NCI-H2081 (cell line): ENCODE data around the gene PRDM11.

ENCODE experiments used
- DNase-seq, 2 experiments: peaks; one replicate each; lab custom pipeline; 2025; lab: John Stamatoyannopoulos, UW

Gene PRDM11

GRCh38 chr11:45211732-45212131 is 65.3 kb downstream of the PRDM11 start:
- no peak for DNase-seq

GRCh38 chr11:45212566-45213315 is 66.3 kb downstream of the PRDM11 start:
- no peak for DNase-seq

- DNase-seq = no peak
Observed at GRCh38 chr11:45213316-45213665, 66.9 kb downstream of the PRDM11 start.

GRCh38 chr11:45213717-45214116 is 67.3 kb downstream of the PRDM11 start:
- DNase-seq = no peak

- DNase-seq = no peak
Observed at GRCh38 chr11:45215098-45215865, 68.8 kb downstream of the PRDM11 start.

- DNase-seq = no peak
Observed at GRCh38 chr11:45216031-45216430, 69.6 kb downstream of the PRDM11 start.

GRCh38 chr11:45216901-45217300 is 70.5 kb downstream of the PRDM11 start:
- no peak for DNase-seq

GRCh38 chr11:45217991-45218390 is 71.6 kb downstream of the PRDM11 start:
- no peak for DNase-seq

GRCh38 chr11:45218705-45219104 is 72.3 kb downstream of the PRDM11 start:
- no peak for DNase-seq

- DNase-seq = no peak
Observed at GRCh38 chr11:45219411-45219810, 73.0 kb downstream of the PRDM11 start.

GRCh38 chr11:45223496-45223895 is 77.1 kb downstream of the PRDM11 start:
- no peak for DNase-seq

GRCh38 chr11:45224766-45225165 is 78.3 kb downstream of the PRDM11 start:
- no peak for DNase-seq

- no peak for DNase-seq
Observed at GRCh38 chr11:45225277-45225676, 78.8 kb downstream of the PRDM11 start.

GRCh38 chr11:45225961-45226871 is 79.8 kb downstream of the PRDM11 start:
- no peak for DNase-seq

GRCh38 chr11:45226901-45227300 is 80.5 kb downstream of the PRDM11 start:
- no peak for DNase-seq

- no peak for DNase-seq
Observed at GRCh38 chr11:45227836-45228235, 81.4 kb downstream of the PRDM11 start.

GRCh38 chr11:45229401-45230020 is 83.1 kb downstream of the PRDM11 start:
- DNase-seq = no peak

GRCh38 chr11:45232341-45233080 is 86.1 kb downstream of the PRDM11 start:
- DNase-seq = no peak

GRCh38 chr11:45233121-45233803 is 86.8 kb downstream of the PRDM11 start:
- DNase-seq = peak; percentile 55 to 58

- DNase-seq = no peak
Observed at GRCh38 chr11:45233804-45234170, 87.3 kb downstream of the PRDM11 start.
